Activated B cell treated with CpG ODN at 0.5 μM for 24 hours (primary cell): ENCODE data around the gene DEPDC5. TPM values are rescaled to one million over a fixed set of nuclear protein-coding genes. Genes with fewer than 3 reads are reported as not detected.

Experiments
- ATAC-seq: fragments of 200-7000 bp; cut with Tn5 transposase; one replicate; pipeline ENCODE4 v1.10.0; 2021; ENCODE audit warnings: low read depth, mild to moderate bottlenecking, moderate library complexity
- CTCF ChIA-PET: fragments of 350-600 bp; sonication (Branson Sonifier 250); formaldehyde crosslinking; loops from one replicate; lab custom pipeline; 2021; ENCODE audit warnings: antibody characterized with exemption; lab: Charles Lee
- POLR2A ChIA-PET: fragments of 350-600 bp; sonication (Branson Sonifier 250); formaldehyde crosslinking; loops from one replicate; lab custom pipeline; 2021; ENCODE audit warnings: antibody characterized with exemption; lab: Charles Lee
- DNase-seq: peaks from one replicate; pipeline ENCODE4 v3.0.0; 2022
- H3K27ac Mint-ChIP-seq: one replicate; pipeline ENCODE4 v1.8.0; 2020; ENCODE audit warnings: mixed read lengths
- H3K27me3 Mint-ChIP-seq: one replicate; pipeline ENCODE4 v1.8.0; 2021; ENCODE audit warnings: mixed read lengths
- H3K36me3 Mint-ChIP-seq: one replicate; pipeline ENCODE4 v1.8.0; 2021; ENCODE audit warnings: low read depth, mixed read lengths
- H3K4me1 Mint-ChIP-seq: one replicate; pipeline ENCODE4 v1.8.0; 2021; ENCODE audit warnings: mixed read lengths
- H3K4me3 Mint-ChIP-seq: one replicate; pipeline ENCODE4 v1.8.0; 2020; ENCODE audit warnings: mild to moderate bottlenecking, mixed read lengths
- H3K9me3 Mint-ChIP-seq: one replicate; pipeline ENCODE4 v1.8.0; 2020; ENCODE audit warnings: mixed read lengths
- CTCF ChIP-seq: fragments of 200-600 bp; IDR thresholded peaks from one replicate; pipeline ENCODE4 v1.8.0; 2022; ENCODE audit warnings: antibody characterized with exemption, mild to moderate bottlenecking
- intact Hi-C: fragments of 100-400 bp; cut with micrococcal nuclease; formaldehyde crosslinking; loops from one replicate; pipeline ENCODE4 v1.15.1; 2024
- total RNA-seq: library from RNA; stranded (reverse); gene quantifications from 2 replicates; pipeline ENCODE4 v1.2.3, GENCODE V29; 2022

Gene DEPDC5
- total RNA-seq, 1 donor from 2014 or later: 79.1 TPM

GRCh38 chr22:31723723-31724122, 30.1 kb upstream of the DEPDC5 start:
- Mint-ChIP-seq H3K27me3 (no peaks in the 10 kb centered on the region), H3K27ac (no peak overlapping the region), H3K36me3 (peaks cover 64% of the 10 kb centered on the region), H3K9me3 (no peaks in the 10 kb centered on the region), H3K4me3 (no peak overlapping the region), H3K4me1 (no peaks in the 10 kb centered on the region)
- intact Hi-C loops: no loop called here
- no peak for TF ChIP-seq CTCF
- DNase-seq (no peak), ATAC-seq (no peak)
- POLR2A ChIA-PET: interaction anchor here (0.6 kb wide), 1 partner anchor 15 kb away, joined by 5 read pairs; no protein-coding TSS in a partner anchor
- CTCF ChIA-PET: no interaction called here

DNA sequence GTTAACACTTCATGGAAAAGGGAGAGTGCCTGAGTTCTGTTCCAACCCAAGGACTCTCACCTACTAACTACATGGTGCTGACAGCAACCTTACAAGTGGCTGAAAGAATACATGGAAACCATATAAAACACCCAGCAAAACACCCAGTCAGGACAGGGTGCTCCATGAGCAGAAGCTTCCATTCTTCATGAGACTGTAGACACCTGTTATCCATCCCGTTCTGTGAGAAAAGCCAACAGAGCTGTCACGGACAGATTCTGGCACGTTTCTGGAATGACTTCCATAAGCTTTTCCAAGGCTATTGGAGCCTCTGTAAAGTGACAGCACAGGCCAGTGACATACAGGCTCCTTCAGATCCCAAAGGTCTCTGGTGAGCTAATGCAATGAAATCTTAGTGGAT, 27.1 kb upstream of the DEPDC5 start:
- no peak overlapping the region for H3K27ac Mint-ChIP-seq
- no peak overlapping the region for H3K4me3 Mint-ChIP-seq
- ChIA-PET CTCF (no interaction called here), POLR2A (interaction anchor here (0.5 to 0.7 kb wide), 2 partner anchors 25 to 229 kb away, joined by 3 to 7 read pairs; no protein-coding TSS in a partner anchor)
- no peaks in the 10 kb centered on the region for H3K4me1 Mint-ChIP-seq
- DNase-seq (no peak), ATAC-seq (no peak)
- intact Hi-C loops: no loop called here
- no peaks in the 10 kb centered on the region for H3K27me3 Mint-ChIP-seq
- peaks cover 47% of the 10 kb centered on the region for H3K36me3 Mint-ChIP-seq
- TF ChIP-seq CTCF: no peak
- no peaks in the 10 kb centered on the region for H3K9me3 Mint-ChIP-seq

DNA sequence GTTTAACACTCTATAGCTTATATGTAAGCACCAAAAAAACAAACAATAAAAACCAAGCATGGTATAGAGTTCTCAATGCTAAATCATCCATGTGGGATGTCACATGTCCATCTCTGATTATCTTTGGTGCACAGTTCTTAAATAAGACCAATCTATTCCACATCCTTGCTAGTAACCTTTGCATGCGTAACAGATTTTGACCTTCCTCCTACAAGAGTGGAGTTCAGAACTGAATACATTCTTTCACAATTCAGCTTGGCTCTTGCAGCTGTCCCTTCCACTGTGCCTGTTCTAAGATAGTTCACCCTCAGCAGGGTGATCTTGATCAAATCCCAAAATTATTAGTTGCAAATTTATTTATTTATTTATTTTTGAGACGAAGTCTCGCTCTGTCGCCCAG, 25.0 kb upstream of the DEPDC5 start:
- ATAC-seq: no peak
- H3K4me1 Mint-ChIP-seq: peaks cover 11% of the 10 kb centered on the region
- intact Hi-C loops: no loop called here
- no peak overlapping the region for H3K4me3 Mint-ChIP-seq
- CTCF ChIA-PET: interaction anchor here (0.6 kb wide), 1 partner anchor 159 kb away, joined by 3 read pairs; no protein-coding TSS in a partner anchor
- POLR2A ChIA-PET: no interaction called here
- TF ChIP-seq CTCF: no peak
- H3K27ac Mint-ChIP-seq: no peak overlapping the region
- H3K36me3 Mint-ChIP-seq: peaks cover 41% of the 10 kb centered on the region
- DNase-seq: no peak
- no peaks in the 10 kb centered on the region for H3K27me3 Mint-ChIP-seq
- H3K9me3 Mint-ChIP-seq: no peaks in the 10 kb centered on the region

GRCh38 chr22:31730344-31730711, 23.5 kb upstream of the DEPDC5 start:
- Mint-ChIP-seq H3K9me3 (no peaks in the 10 kb centered on the region), H3K4me1 (peaks cover 13% of the 10 kb centered on the region), H3K27ac (no peak overlapping the region), H3K36me3 (peaks cover 40% of the 10 kb centered on the region), H3K4me3 (no peak overlapping the region), H3K27me3 (no peaks in the 10 kb centered on the region)
- ChIA-PET CTCF (no interaction called here), POLR2A (no interaction called here)
- ATAC-seq: no peak
- TF ChIP-seq CTCF: no peak
- intact Hi-C loops: no loop called here
- no peak for DNase-seq

DNA sequence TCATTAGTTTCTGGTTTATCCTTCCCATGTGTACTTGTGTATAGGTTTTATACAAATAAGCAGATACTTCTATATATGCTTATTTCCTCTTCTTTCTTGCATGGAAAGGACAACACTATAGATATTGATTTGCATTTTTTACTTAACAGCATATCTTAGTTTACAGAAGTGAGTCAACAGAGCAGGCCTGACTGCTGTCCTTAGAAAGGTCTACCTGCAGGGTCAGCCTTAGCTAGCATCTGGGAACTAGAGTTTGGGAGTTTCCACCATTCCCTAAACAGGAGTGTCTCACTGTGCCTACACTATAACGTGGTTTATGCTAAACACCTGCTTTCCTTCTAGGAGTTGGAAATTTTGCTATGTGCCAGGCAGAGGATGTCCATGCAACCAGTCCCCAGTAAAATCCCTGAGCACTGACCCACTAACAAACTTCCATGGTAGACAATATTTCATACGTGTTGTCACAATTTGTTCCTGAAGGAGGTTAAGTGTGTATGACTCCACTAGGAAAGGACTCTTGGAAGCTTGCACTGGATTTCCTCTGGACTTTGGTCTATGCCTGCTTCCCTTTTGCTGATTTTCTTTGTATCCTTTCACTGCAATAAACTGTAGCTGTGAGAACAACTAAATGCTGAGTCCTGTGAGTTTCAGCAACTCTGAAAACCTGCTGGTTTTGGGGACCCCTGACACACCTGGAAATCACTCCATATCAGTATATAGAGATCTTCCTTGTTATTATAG, 21.6 kb upstream of the DEPDC5 start:
- Mint-ChIP-seq H3K36me3 (peaks cover 43% of the 10 kb centered on the region), H3K9me3 (no peaks in the 10 kb centered on the region), H3K4me3 (no peak overlapping the region), H3K4me1 (peaks cover 13% of the 10 kb centered on the region), H3K27ac (peak overlapping the region; percentile 25), H3K27me3 (no peaks in the 10 kb centered on the region)
- no peak for DNase-seq
- no peak for TF ChIP-seq CTCF
- intact Hi-C loops: no loop called here
- no peak for ATAC-seq
- CTCF ChIA-PET: no interaction called here
- POLR2A ChIA-PET: interaction anchor here (0.6 kb wide), 1 partner anchor 29 kb away, joined by 9 read pairs; no protein-coding TSS in a partner anchor
